Colonic mucosa (tissue), 4 donors: ENCODE results near the gene SCRT2. TPM values are rescaled to one million over a fixed set of nuclear protein-coding genes. Genes with fewer than 3 reads are reported as not detected.

Experiments
- DNase-seq: peaks from one replicate; pipeline ENCODE4 v3.0.0-alpha.2; 2020
- H3K27ac ChIP-seq: fragments of 200-600 bp; one replicate; pipeline ENCODE4 v1.8.0; 2021
- H3K27me3 ChIP-seq: fragments of 200-600 bp; one replicate; pipeline ENCODE4 v1.8.0; 2021
- H3K36me3 ChIP-seq: fragments of 200-600 bp; one replicate; pipeline ENCODE4 v1.8.0; 2021
- H3K4me1 ChIP-seq: fragments of 200-600 bp; one replicate; pipeline ENCODE4 v1.8.0; 2021; ENCODE audit warnings: mild to moderate bottlenecking
- H3K4me3 ChIP-seq: fragments of 200-600 bp; one replicate; pipeline ENCODE4 v1.8.0; 2021
- H3K9ac ChIP-seq, 2 donors: one replicate each; pipeline ENCODE4 v1.7.0; 2013; ENCODE audit warnings: control low read depth in 2 of 2, low read depth in 2 of 2, low read length in 2 of 2
- H3K9me3 ChIP-seq: fragments of 200-600 bp; one replicate; pipeline ENCODE4 v1.8.0; 2021
- CTCF ChIP-seq: fragments of 200-600 bp; IDR thresholded peaks from one replicate; pipeline ENCODE4 v1.8.0; 2022; ENCODE audit warnings: antibody characterized with exemption, mild to moderate bottlenecking
- intact Hi-C: fragments of 100-400 bp; cut with DNase I; formaldehyde crosslinking; loops from one replicate; pipeline ENCODE4 v1.14.1; 2022
- total RNA-seq, 2 donors: library from RNA; stranded (reverse); fragmentation: NEBNext Ultra II Directional in 1 of 2; extraction: Animal tissue kit (Norgen Biotek cat#: 25700) in 1 of 2; gene quantifications; one replicate each; pipeline ENCODE4 v1.2.1, GENCODE V29; 2021
- donor health status: healthy.
- donor health status: DM: no; HTN: no; CAD: no.
- donor health status: DM: no; HTN: no; CAD: no.

The SCRT2 gene
- total RNA-seq, 2 donors from 2014 or later = not detected

GRCh38 chr20:635028-635892 lies 40.3 kb downstream of the SCRT2 start:
- Histone ChIP-seq H3K4me1 (no peaks in the 10 kb centered on the region), H3K27ac (no peak overlapping the region), H3K36me3 (no peaks in the 10 kb centered on the region), H3K4me3 (no peak overlapping the region), H3K9ac (no peak overlapping the region), H3K27me3 (no peaks in the 10 kb centered on the region), H3K9me3 (no peaks in the 10 kb centered on the region)
- TF ChIP-seq CTCF = no peak
- intact Hi-C loops = no loop called here
- DNase-seq = no peak

GRCh38 chr20:634148-634925 lies 41.3 kb downstream of the SCRT2 start:
- intact Hi-C loops = no loop called here
- Histone ChIP-seq H3K27me3 (no peaks in the 10 kb centered on the region), H3K9me3 (no peaks in the 10 kb centered on the region), H3K4me3 (no peak overlapping the region), H3K27ac (no peak overlapping the region), H3K4me1 (no peaks in the 10 kb centered on the region), H3K36me3 (no peaks in the 10 kb centered on the region), H3K9ac (no peak overlapping the region)
- TF ChIP-seq CTCF = no peak
- DNase-seq = no peak

GRCh38 chr20:631101-631500 lies 44.5 kb downstream of the SCRT2 start:
- Histone ChIP-seq H3K4me3 (no peak overlapping the region), H3K9me3 (no peaks in the 10 kb centered on the region), H3K36me3 (no peaks in the 10 kb centered on the region), H3K9ac (no peak overlapping the region), H3K4me1 (no peaks in the 10 kb centered on the region), H3K27ac (no peak overlapping the region), H3K27me3 (no peaks in the 10 kb centered on the region)
- TF ChIP-seq CTCF = no peak
- no peak for DNase-seq
- intact Hi-C loops = no loop called here

- Histone ChIP-seq H3K4me1 (no peaks in the 10 kb centered on the region), H3K36me3 (no peaks in the 10 kb centered on the region), H3K27me3 (no peaks in the 10 kb centered on the region), H3K9me3 (no peaks in the 10 kb centered on the region), H3K4me3 (no peak overlapping the region), H3K27ac (no peak overlapping the region), H3K9ac (no peak overlapping the region)
- intact Hi-C loops = no loop called here
- no peak for TF ChIP-seq CTCF
- DNase-seq = no peak
Observed at GRCh38 chr20:626579-626978, 49.0 kb downstream of the SCRT2 start.

GRCh38 chr20:625360-625932 lies 50.2 kb downstream of the SCRT2 start:
- Histone ChIP-seq H3K27me3 (no peaks in the 10 kb centered on the region), H3K4me3 (no peak overlapping the region)
- intact Hi-C loops = no loop called here

More at GRCh38 chr20:625360-625932, 50.2 kb downstream of the SCRT2 start:
- H3K27ac ChIP-seq = no peak overlapping the region
- DNase-seq = no peak
- TF ChIP-seq CTCF = no peak
- H3K9me3 ChIP-seq = no peaks in the 10 kb centered on the region
- H3K9ac ChIP-seq = no peak overlapping the region
- H3K4me1 ChIP-seq = no peaks in the 10 kb centered on the region
- no peaks in the 10 kb centered on the region for H3K36me3 ChIP-seq
